ENCODE measurements around the gene GBX1. TPM values are rescaled to one million over a fixed set of nuclear protein-coding genes. Genes with fewer than 3 reads are reported as not detected.

GBX1 gene
- total RNA-seq, 1 donor from 2014 or later, result 2.7 TPM

DNA sequence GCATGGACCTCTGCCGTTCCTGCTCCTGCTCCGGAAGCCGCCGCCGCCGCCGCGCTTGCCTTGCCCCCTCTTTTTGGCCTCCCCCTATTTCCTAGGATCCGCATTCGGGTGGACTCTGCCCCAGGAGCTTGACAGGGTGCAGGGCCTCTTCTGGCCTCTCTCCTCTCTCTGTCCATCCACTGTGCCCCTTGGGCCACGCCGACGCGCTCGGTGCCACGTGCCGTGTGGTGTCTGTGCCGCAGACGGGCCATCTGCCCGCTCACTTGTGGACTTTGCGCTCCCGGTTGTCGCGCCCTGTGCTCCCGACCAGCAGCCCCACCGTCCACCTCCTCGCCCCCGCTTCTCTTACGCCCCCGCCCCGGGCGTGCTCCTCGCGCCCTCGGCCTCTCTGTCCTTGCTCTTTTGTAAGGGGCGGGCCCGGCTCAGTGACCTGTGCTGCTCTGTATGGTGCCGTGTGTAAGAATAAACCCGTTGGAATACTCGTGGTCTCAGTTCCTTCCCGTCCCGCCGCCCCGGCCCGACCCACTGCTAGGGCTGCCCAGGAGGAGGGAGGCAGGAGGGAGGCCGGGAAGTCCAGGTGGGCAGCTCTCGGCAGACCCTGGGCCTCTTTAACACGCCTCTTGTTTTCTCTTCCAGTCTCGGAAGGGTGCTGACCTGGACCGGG, 44.2 kb downstream of the GBX1 start:
- no peak for ATAC-seq (ENCODE audit: poor library complexity)
- DNase-seq, result no peak
- intact Hi-C loops (cut with DNase I), result loop anchor here (5.0 to 10.0 kb wide), 2 partner anchors 122 to 179 kb away; partner anchors contain the start of gene SMARCD3

- intact Hi-C loops (cut with DNase I), result loop anchor here (5.0 to 10.0 kb wide), 2 partner anchors 122 to 180 kb away; partner anchors contain the start of gene SMARCD3
- DNase-seq, result no peak
- no peak for ATAC-seq (ENCODE audit: poor library complexity)
These were observed 44.7 kb downstream of the GBX1 start for GRCh38 chr7:151122796-151123157.

- ATAC-seq (ENCODE audit: poor library complexity), result peak; percentile 26
- no peak for DNase-seq
- intact Hi-C loops (cut with DNase I), result loop anchor here (5.0 to 10.0 kb wide), 2 partner anchors 123 to 180 kb away; partner anchors contain the start of gene SMARCD3
These were observed 45.2 kb downstream of the GBX1 start for GRCh38 chr7:151122276-151122675.

DNA sequence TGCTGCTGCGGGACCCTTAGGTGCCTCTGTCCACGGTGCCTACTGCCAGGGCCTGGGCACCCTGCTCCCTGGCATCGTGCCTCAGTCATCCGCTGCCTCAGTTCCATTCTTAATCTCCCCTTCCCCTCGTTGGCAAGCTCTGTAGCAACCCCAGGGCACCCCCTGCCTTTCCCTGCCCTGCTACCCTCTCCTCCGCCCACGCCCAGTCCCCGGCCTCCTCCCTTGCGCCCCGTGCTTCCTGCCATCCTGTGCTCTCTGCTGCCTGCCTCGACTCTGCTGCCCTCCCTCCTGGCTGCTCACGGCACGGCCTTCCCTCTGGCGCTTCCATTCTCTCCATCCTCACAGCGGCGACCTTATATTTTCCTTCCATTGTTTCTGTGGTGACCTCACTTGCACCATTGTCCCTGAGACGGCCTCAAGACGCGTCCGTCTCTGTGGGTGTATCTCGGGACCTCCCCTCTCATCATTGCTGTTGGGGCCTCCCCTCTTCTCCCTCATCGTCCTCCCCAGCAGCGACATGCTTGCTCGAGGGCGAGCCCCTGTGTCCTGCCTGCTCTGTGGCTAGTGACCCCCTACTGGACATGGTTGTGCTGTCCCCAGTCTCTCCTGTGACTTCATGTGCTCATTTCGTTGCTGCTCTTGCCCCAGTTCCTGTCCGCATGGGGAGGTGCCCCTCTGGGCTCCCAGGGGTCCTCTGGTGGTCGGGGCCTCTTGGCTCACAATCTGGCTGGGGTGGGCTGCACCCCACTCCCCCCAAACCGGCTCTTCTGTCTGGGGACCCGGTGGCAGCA, 45.9 kb downstream of the GBX1 start:
- intact Hi-C loops (cut with DNase I), result loop anchor here (5.0 to 10.0 kb wide), 2 partner anchors 123 to 181 kb away; partner anchors contain the start of gene SMARCD3
- DNase-seq (no peak), ATAC-seq (ENCODE audit: poor library complexity) (no peak)

DNA sequence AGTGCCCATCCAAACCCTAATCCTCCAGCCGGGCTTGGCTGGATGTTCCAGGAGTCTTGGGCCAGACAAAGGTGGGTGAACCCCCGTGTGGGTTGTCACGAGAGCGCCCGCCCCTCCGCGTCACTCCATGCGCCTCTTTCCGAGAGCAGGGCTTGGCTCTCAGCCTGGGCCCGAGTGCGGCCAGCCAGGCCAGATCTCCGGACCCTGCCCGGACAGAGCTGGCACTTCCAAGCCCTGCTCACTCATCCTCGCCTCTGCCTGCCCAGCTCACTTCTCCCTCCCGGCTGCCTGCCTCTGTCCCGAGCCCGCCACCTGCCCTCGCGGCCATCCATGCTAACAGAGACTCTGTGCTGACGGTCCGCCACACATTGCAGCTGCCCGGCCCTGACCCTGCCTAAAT, 46.6 kb downstream of the GBX1 start:
- no peak for DNase-seq
- ATAC-seq (ENCODE audit: poor library complexity), result no peak
- intact Hi-C loops (cut with DNase I), result loop anchor here (5.0 to 10.0 kb wide), 2 partner anchors 124 to 181 kb away; partner anchors contain the start of gene SMARCD3

DNA sequence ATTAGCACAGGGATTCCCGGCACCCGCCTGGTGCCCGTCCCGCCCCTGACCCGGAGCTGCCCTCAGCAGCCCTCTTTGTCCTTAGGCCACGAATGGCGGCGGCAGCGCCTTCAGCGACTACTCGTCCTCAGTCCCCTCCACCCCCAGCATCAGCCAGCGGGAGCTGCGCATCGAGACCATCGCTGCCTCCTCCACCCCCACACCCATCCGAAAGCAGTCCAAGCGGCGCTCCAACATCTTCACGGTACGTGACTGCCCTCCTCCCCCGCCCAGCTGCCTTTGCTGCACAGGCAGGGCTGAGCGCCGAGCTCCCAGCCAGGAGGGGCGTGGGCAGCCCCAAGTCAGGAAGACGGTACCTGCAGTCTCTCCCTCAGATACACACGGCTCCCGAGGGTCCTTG, 47.6 kb downstream of the GBX1 start:
- ATAC-seq (ENCODE audit: poor library complexity), result no peak
- no peak for DNase-seq

DNA sequence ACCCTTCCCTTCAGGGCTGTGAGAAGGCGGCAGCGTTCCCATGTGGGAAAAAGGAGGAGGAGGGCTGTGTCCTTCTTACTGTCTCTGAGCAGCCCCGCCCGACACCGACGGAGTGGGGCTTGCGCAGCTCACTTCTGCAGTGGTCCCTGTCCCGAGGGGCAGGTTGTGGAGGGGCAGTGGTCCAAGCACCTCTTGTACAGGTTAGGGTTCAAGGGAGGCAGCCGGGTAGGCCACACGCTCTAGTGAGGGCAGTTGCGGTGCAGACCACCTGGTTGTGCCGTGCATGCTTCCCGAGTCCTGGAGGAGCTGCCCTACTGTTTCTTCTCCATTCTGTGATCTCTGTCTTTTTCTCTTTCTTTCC, 48.5 kb downstream of the GBX1 start:
- ATAC-seq (ENCODE audit: poor library complexity) (no peak), DNase-seq (no peak)
- intact Hi-C loops (cut with DNase I), result loop anchor here (10.0 kb wide), 1 partner anchor 84 kb away; no protein-coding TSS in a partner anchor

More for the DNA sequence above, 47.6 kb downstream of the GBX1 start:
- intact Hi-C loops (cut with DNase I), result loop anchor here (5.0 to 10.0 kb wide), 3 partner anchors 85 to 182 kb away; partner anchors contain the start of gene SMARCD3

GRCh38 chr7:151118108-151119054, 49.1 kb downstream of the GBX1 start:
- DNase-seq (no peak), ATAC-seq (ENCODE audit: poor library complexity) (no peak)
- intact Hi-C loops (cut with DNase I), result loop anchor here (10.0 kb wide), 1 partner anchor 84 kb away; no protein-coding TSS in a partner anchor

- intact Hi-C loops (cut with DNase I), result loop anchor here (10.0 kb wide), 1 partner anchor 83 kb away; no protein-coding TSS in a partner anchor
- no peak for DNase-seq
- ATAC-seq (ENCODE audit: poor library complexity), result no peak
These were observed 49.9 kb downstream of the GBX1 start for GRCh38 chr7:151117565-151117964.

DNA sequence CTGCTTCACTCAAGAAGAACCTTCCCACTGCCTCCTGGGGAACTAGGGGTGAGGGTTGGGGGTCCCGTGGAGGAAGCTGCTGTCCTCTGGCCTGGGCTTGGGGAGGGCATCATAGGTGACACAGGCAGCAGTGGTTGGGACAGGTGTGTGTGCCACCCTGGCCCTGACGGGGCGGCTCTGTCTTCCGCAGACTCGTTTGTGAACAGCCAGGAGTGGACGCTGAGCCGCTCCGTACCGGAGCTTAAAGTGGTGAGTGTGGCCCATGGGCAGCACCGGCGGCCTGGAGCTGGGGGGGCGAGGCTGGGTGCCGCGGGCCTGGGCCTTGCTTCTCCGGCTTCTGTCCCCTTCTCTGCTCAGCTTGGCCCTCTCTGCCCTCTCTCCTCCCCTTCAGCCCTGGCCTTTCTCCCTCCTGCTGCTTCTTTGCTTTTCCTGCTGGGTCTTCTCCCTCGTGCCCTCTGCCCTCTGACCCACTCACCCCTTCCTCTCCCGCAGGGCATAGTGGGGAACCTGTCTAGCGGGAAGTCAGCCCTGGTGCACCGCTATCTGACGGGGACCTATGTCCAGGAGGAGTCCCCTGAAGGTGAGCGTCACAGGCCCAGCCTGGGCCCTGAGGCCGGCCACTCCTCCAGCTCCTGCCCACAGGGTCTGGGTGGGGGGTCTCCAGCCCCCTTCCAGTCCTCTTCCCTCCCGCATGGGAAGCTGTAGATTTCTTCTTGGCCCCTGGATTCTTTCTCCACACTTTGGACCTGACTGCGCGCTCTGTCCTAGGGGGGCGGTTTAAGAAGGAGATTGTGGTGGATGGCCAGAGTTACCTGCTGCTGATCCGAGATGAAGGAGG, 50.7 kb downstream of the GBX1 start:
- DNase-seq (no peak), ATAC-seq (ENCODE audit: poor library complexity) (no peak)
- intact Hi-C loops (cut with DNase I), result loop anchor here (10.0 kb wide), 1 partner anchor 82 kb away; no protein-coding TSS in a partner anchor

GRCh38 chr7:151115836-151116418, 51.6 kb downstream of the GBX1 start:
- intact Hi-C loops (cut with DNase I), result loop anchor here (10.0 kb wide), 1 partner anchor 81 kb away; no protein-coding TSS in a partner anchor
- no peak for ATAC-seq (ENCODE audit: poor library complexity)
- no peak for DNase-seq

DNA sequence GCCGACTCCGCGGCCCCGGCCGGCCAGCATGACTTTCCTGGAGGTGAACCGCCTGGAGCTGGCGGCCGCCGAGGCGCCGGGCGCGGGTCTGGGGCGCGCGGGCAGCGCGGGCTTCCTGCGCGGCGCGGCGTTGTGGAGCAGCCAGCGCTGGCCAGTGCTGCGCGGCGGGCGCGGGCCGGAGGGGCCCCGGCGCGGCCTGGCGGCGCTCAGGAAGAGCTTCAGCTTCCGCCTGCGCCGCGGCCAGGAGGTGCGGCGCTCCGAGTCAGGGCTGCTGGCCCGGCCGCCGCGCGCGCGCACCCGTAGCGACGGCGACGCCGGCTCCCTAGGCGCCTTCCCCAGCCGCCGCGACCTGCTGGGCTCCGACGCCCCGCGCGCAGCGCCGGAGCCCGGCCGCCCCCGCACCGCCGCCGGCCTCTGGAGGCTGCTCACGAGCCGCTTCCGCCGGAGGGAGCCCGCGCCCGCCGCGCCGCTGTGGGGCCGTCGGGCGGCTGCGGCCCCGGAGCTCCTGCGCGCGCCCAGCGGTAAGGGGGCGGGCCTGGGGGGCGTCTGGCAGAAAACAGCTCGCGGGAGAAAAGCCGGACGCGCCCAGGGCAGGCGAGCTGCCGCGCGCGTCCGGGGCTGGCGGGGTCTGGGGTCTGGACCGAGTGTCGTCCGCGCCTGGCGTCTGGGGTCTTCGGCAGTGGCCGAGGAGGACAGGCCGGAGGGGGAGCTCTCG, 52.2 kb downstream of the GBX1 start:
- ATAC-seq (ENCODE audit: poor library complexity) (peak; percentile 55), DNase-seq (no peak)
- intact Hi-C loops (cut with DNase I), result loop anchor here (10.0 kb wide), 1 partner anchor 80 kb away; no protein-coding TSS in a partner anchor

DNA sequence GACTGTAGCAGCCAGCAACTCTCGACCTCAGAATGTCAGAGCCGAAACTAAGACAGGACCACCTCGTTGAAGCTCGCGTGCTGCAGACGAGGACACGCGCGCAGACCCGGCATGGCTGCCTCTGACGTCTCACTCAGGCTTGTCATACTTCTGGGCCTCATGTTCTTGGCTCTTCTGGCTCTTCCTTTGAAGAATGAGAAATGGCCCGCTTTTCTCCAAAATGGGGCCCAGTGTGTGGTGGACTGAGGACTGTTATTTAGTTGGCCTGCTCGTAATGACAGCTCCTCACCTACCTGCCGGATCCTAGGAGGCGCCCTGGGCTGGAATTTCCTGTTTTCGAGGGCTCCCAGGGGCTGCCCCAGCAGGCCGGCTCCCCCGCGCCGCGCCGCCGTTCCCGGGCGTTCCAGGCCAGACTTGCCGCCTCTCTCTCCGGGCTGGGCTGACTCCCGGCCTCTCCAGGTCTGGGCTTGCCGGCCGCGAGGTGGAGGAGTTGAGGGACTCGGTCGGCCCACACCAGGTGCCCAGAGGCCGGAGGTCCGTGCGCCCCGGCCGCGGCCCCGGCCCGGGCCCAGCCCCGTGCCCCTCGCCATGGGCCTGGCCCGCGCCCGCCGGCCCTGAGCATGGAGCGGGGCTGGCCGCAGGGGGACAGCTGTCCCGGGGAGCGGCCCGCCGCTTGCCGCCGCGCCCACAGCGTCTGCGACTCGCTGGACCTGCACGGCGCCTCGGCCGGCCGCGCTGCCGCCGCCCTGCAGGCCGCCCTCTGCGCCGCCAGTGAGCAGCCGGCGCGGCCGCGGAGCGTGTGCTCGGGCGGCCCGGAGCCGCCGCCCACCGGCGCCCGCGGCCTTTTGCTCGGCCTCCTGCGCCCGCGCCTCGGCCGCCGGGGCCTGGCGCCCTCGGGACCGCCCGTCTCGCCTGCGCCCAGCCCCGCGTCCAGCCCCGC, 53.1 kb downstream of the GBX1 start:
- DNase-seq (no peak), ATAC-seq (ENCODE audit: poor library complexity) (no peak)
- intact Hi-C loops (cut with DNase I), result loop anchor here (10.0 kb wide), 1 partner anchor 80 kb away; no protein-coding TSS in a partner anchor

- intact Hi-C loops (cut with DNase I), result loop anchor here (10.0 kb wide), 1 partner anchor 79 kb away; no protein-coding TSS in a partner anchor
- DNase-seq (no peak), ATAC-seq (ENCODE audit: poor library complexity) (no peak)
These were observed 53.9 kb downstream of the GBX1 start for GRCh38 chr7:151113344-151114150.
